LNCAP (cell line): ENCODE measurements around the gene TSLP.

Experiments
- CTCF ChIP-seq: fragments of 450-650 bp; IDR thresholded peaks from 2 replicates; pipeline ENCODE4 v1.5.1; 2017; ENCODE audit warnings: mild to moderate bottlenecking

TSLP gene

GRCh38 chr5:111075520-111075919 lies 4.0 kb downstream of the TSLP start:
- TF ChIP-seq CTCF: no peak

- TF ChIP-seq CTCF: no peak
These were observed 4.6 kb downstream of the TSLP start for GRCh38 chr5:111076091-111076490.

- TF ChIP-seq CTCF: no peak
These were observed 6.2 kb downstream of the TSLP start for GRCh38 chr5:111077678-111078077.

- no peak for TF ChIP-seq CTCF
These were observed 8.3 kb downstream of the TSLP start for GRCh38 chr5:111079846-111080245.

GRCh38 chr5:111083323-111083722 lies 11.8 kb downstream of the TSLP start:
- TF ChIP-seq CTCF: no peak

GRCh38 chr5:111092062-111092853 lies 20.7 kb downstream of the TSLP start, which contains the start of gene WDR36:
WDR36 (plus strand) TSS chr5:111092348; CDS start chr5:111092457, 109 bp downstream.
- TF ChIP-seq CTCF: no peak

GRCh38 chr5:111095982-111096381 lies 24.5 kb downstream of the TSLP start:
- no peak for TF ChIP-seq CTCF
